SK-N-SH (cell line): Measurements from ENCODE around the gene OR2Y1. TPM values are rescaled to one million over a fixed set of nuclear protein-coding genes. Genes with fewer than 3 reads are reported as not detected.

Source experiments
- CTCF ChIA-PET: fragments of 300-600, 350-600 bp; formaldehyde crosslinking; extraction: SDS; loops from one replicate; lab custom pipeline; 2021; lab: Yijun Ruan, JAX
- POLR2A ChIA-PET: fragments of 350-600 bp; sonication (Branson Sonifier 250); formaldehyde crosslinking; extraction: SDS; loops from one replicate; lab custom pipeline; 2020; ENCODE audit warnings: antibody characterized with exemption, inconsistent platforms; lab: Yijun Ruan, JAX
- DNase-seq: peaks from one replicate; pipeline ENCODE4 v3.0.0; 2012
- H2AFZ ChIP-seq: fragments of 200-600 bp; sonication (generic); 2 replicates; pipeline ENCODE4 v1.8.1; 2016; ENCODE audit warnings: antibody characterized with exemption, mild to moderate bottlenecking, low read depth
- H3F3A ChIP-seq: fragments of 200-600 bp; sonication (generic); replicated peaks from 2 replicates; pipeline ENCODE3; 2016; ENCODE audit warnings: antibody characterized with exemption, mild to moderate bottlenecking; ENCODE audit not compliant: insufficient read depth
- H3K27ac ChIP-seq, 2 experiments: fragments of 200-500 bp in 1 of 2; fragments of 200-600 bp in 1 of 2; sonication (Bioruptor generic) in 1 of 2; sonication (generic), shearing (Covaris generic) in 1 of 2; 2 replicates each; pipeline versions ENCODE4 v1.5.1 to v1.6.1; 2014 to 2016; ENCODE audit warnings: low read depth in 2 of 2, inconsistent platforms in 1 of 2, low read length in 1 of 2, mild to moderate bottlenecking in 1 of 2, mixed read lengths in 1 of 2
- H3K27me3 ChIP-seq: fragments of 200-600 bp; sonication (generic), shearing (Covaris generic); 2 replicates; pipeline ENCODE4 v1.6.1; 2016; ENCODE audit warnings: mixed run types; ENCODE audit not compliant: insufficient read depth
- H3K36me3 ChIP-seq, 2 experiments: fragments of 200-500 bp in 1 of 2; fragments of 200-600 bp in 1 of 2; sonication (Bioruptor generic) in 1 of 2; sonication (generic) in 1 of 2; replicated peaks in 1 of 2; 2 replicates each; pipeline versions ENCODE3 to v1.5.1; 2014 to 2016; ENCODE audit warnings: low read length in 1 of 2, mild to moderate bottlenecking in 1 of 2; ENCODE audit not compliant: insufficient read depth in 2 of 2, control insufficient read depth in 1 of 2
- H3K4me1 ChIP-seq, 2 experiments: fragments of 200-500 bp in 1 of 2; fragments of 200-600 bp in 1 of 2; sonication (Bioruptor generic) in 1 of 2; sonication (generic), shearing (Covaris generic) in 1 of 2; 2 replicates each; pipeline versions ENCODE4 v1.5.1 to v1.6.1; 2014 to 2016; ENCODE audit warnings: low read depth in 1 of 2, low read length in 1 of 2, mixed run types in 1 of 2; ENCODE audit not compliant: insufficient read depth in 2 of 2, control insufficient read depth in 1 of 2
- H3K4me2 ChIP-seq: fragments of 200-600 bp; sonication (generic), shearing (Covaris generic); 2 replicates; pipeline ENCODE4 v1.6.1; 2017; ENCODE audit warnings: mixed run types
- H3K4me3 ChIP-seq, 2 experiments: fragments of 200-500 bp in 1 of 2; fragments of 200-600 bp in 1 of 2; sonication (Bioruptor generic) in 1 of 2; sonication (generic), shearing (Covaris generic) in 1 of 2; 2 replicates each; pipeline versions ENCODE4 v1.5.1 to v1.8.1; 2014 to 2016; ENCODE audit warnings: low read depth in 2 of 2, inconsistent platforms in 1 of 2, low read length in 1 of 2, mild to moderate bottlenecking in 1 of 2, mixed read lengths in 1 of 2, moderate library complexity in 1 of 2
- H3K79me2 ChIP-seq: fragments of 200-600 bp; sonication (generic); 2 replicates; pipeline ENCODE4 v1.8.1; 2017; ENCODE audit warnings: mild to moderate bottlenecking; ENCODE audit not compliant: insufficient read depth
- H3K9ac ChIP-seq: fragments of 200-600 bp; sonication (generic); 2 replicates; pipeline ENCODE4 v1.6.1; 2017; ENCODE audit warnings: mixed run types
- H3K9me2 ChIP-seq: fragments of 200-600 bp; sonication (generic); 2 replicates; pipeline ENCODE4 v1.6.1; 2017; ENCODE audit warnings: mixed run types
- H3K9me3 ChIP-seq: fragments of 200-600 bp; sonication (generic); 2 replicates; pipeline ENCODE4 v1.6.1; 2017; ENCODE audit warnings: mixed run types, mild to moderate bottlenecking, moderate library complexity
- H4K20me1 ChIP-seq: fragments of 200-600 bp; sonication (generic); 2 replicates; pipeline ENCODE4 v1.6.1; 2017; ENCODE audit warnings: mild to moderate bottlenecking, mixed run types; ENCODE audit not compliant: insufficient read depth
- EP300 ChIP-seq, 2 experiments: IDR thresholded peaks; 2 replicates each; pipeline versions ENCODE4 v1.4.0 to v1.6.1; 2012; ENCODE audit warnings: borderline replicate concordance in 1 of 2, low read depth in 1 of 2, low read length in 1 of 2
- FOXJ3 ChIP-seq: sonication (generic); formaldehyde crosslinking; IDR thresholded peaks from 2 replicates; pipeline ENCODE4 v1.5.1; 2020; ENCODE audit warnings: mild to moderate bottlenecking, missing genetic modification reagents
- JUND ChIP-seq: IDR thresholded peaks from 2 replicates; pipeline ENCODE4 v1.4.0; 2012
- RAD21 ChIP-seq: IDR thresholded peaks from 2 replicates; pipeline ENCODE4 v1.6.1; 2012; ENCODE audit warnings: mild to moderate bottlenecking, low read length
- RFX5 ChIP-seq: IDR thresholded peaks from 2 replicates; pipeline ENCODE4 v1.6.1; 2012; ENCODE audit warnings: mild to moderate bottlenecking, improper control_type of control experiment, low read length
- SIN3A ChIP-seq: IDR thresholded peaks from 2 replicates; pipeline ENCODE4 v1.6.1; 2012; ENCODE audit warnings: low read depth, mild to moderate bottlenecking, low read length, moderate library complexity, borderline replicate concordance
- WGBS: methylation state at CpG from one replicate; pipeline ENCODE4 v1.1.6; 2017; ENCODE audit warnings: low lambda C conversion rate; 5-methylcytosine and 5-hydroxymethylcytosine counted together
- polyA plus RNA-seq, 3 experiments: library from polyadenylated mRNA; depleted of rRNA; stranded (reverse); fragments of >200 nt; gene quantifications; 2 replicates each; pipeline ENCODE4 v1.2.3, GENCODE V29; 2012
- TF ChIP-seq, protein P1 (sequence below): IDR thresholded peaks from 2 replicates; pipeline ENCODE4; 2012
- TF ChIP-seq, protein P2 (sequence below): IDR thresholded peaks from 2 replicates; pipeline ENCODE4 v1.6.1; 2012; ENCODE audit warnings: mild to moderate bottlenecking, low read depth, low read length, moderate library complexity
- TF ChIP-seq, protein P3 (sequence below): fragments of 150-350 bp; IDR thresholded peaks from 2 replicates; pipeline ENCODE4 v1.6.1; 2017; ENCODE audit warnings: antibody characterized with exemption, low read length, low read depth, borderline replicate concordance
- TF ChIP-seq, protein P4 (sequence below): fragments of 200-600 bp; sonication (generic); IDR thresholded peaks from 2 replicates; pipeline ENCODE4 v1.6.1; 2017; ENCODE audit warnings: antibody characterized with exemption, mild to moderate bottlenecking, moderate library complexity

Gene OR2Y1
- polyA plus RNA-seq, 1 of the 3 experiments (the other 2 are of a cell fraction): not detected

DNA sequence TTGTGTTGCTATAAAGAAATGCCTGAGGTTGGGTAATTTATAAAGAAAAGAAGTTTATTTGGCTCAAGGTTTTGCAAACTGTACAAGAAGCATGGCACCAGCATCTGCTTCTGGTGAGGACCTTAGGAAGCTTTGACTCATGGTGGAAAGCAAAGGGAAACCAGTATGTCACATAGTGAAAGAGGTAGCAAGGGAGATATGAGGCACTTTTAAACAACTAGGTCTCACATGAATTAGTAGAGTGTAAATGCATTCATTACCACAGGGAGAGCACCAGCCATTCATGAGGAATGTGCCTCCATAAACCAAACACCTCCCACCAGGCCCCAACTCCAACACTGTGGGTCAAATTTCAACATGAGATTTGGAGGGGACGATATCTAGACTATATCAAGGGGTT lies 40.8 kb downstream of the OR2Y1 start:
- TF ChIP-seq, protein P1, sequence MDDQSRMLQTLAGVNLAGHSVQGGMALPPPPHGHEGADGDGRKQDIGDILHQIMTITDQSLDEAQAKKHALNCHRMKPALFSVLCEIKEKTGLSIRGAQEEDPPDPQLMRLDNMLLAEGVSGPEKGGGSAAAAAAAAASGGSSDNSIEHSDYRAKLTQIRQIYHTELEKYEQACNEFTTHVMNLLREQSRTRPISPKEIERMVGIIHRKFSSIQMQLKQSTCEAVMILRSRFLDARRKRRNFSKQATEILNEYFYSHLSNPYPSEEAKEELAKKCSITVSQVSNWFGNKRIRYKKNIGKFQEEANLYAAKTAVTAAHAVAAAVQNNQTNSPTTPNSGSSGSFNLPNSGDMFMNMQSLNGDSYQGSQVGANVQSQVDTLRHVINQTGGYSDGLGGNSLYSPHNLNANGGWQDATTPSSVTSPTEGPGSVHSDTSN: no peak
- TF ChIP-seq FOXJ3 (CRISPR knock-in tag): no peak
- TF ChIP-seq, protein P2, sequence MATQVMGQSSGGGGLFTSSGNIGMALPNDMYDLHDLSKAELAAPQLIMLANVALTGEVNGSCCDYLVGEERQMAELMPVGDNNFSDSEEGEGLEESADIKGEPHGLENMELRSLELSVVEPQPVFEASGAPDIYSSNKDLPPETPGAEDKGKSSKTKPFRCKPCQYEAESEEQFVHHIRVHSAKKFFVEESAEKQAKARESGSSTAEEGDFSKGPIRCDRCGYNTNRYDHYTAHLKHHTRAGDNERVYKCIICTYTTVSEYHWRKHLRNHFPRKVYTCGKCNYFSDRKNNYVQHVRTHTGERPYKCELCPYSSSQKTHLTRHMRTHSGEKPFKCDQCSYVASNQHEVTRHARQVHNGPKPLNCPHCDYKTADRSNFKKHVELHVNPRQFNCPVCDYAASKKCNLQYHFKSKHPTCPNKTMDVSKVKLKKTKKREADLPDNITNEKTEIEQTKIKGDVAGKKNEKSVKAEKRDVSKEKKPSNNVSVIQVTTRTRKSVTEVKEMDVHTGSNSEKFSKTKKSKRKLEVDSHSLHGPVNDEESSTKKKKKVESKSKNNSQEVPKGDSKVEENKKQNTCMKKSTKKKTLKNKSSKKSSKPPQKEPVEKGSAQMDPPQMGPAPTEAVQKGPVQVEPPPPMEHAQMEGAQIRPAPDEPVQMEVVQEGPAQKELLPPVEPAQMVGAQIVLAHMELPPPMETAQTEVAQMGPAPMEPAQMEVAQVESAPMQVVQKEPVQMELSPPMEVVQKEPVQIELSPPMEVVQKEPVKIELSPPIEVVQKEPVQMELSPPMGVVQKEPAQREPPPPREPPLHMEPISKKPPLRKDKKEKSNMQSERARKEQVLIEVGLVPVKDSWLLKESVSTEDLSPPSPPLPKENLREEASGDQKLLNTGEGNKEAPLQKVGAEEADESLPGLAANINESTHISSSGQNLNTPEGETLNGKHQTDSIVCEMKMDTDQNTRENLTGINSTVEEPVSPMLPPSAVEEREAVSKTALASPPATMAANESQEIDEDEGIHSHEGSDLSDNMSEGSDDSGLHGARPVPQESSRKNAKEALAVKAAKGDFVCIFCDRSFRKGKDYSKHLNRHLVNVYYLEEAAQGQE: no peak
- TF ChIP-seq, all 33 proteins: peak for 0
- Histone ChIP-seq H3K27me3 (no peaks in the 10 kb centered on the region), H3K79me2 (no peaks in the 10 kb centered on the region), H3K4me2 (no peak overlapping the region), H3K9ac (no peak overlapping the region), H3F3A (no peaks in the 10 kb centered on the region), H2AFZ (no peak overlapping the region), H3K9me2 (no peaks in the 10 kb centered on the region), H3K36me3 (no peaks in the 10 kb centered on the region), H4K20me1 (no peaks in the 10 kb centered on the region), H3K27ac (no peak overlapping the region), H3K4me3 (no peak overlapping the region), H3K9me3 (no peaks in the 10 kb centered on the region), H3K4me1 (no peaks in the 10 kb centered on the region)
- ChIA-PET CTCF (no interaction called here), POLR2A (no interaction called here)
- 15% methylated on average over 1 of the region's 1 CpG for WGBS
- DNase-seq: no peak

DNA sequence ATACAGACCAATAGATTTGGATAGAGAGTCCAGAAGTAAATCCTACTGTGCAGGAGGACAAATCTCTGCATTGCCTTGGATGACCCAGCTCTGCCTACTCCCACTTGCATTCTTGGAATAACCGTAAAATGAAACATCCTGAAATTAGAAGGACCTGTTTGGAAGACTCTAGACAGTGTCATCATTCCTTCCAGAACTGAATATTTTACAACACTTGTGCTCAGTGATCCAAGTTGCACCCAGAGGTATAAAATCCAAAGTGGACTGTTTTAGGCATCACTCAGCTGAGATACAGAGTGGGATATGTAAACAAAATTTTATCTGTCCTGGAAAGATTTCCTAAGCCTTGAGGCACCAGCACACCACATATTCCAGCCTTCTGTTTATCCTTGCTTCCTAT lies 43.7 kb downstream of the OR2Y1 start:
- CTCF ChIA-PET: no interaction called here

More for the DNA sequence above, 43.7 kb downstream of the OR2Y1 start:
- H2AFZ ChIP-seq: no peak overlapping the region
- TF ChIP-seq, protein P3, sequence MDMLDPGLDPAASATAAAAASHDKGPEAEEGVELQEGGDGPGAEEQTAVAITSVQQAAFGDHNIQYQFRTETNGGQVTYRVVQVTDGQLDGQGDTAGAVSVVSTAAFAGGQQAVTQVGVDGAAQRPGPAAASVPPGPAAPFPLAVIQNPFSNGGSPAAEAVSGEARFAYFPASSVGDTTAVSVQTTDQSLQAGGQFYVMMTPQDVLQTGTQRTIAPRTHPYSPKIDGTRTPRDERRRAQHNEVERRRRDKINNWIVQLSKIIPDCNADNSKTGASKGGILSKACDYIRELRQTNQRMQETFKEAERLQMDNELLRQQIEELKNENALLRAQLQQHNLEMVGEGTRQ: no peak
- TF ChIP-seq, protein P1: no peak
- TF ChIP-seq EP300 (IDR thresholded peaks at IDR 0.05; ENCODE audit: borderline replicate concordance in 1 of 2, low read depth in 1 of 2, low read length in 1 of 2) (no peak), FOXJ3 (CRISPR knock-in tag) (no peak), SIN3A (no peak), RFX5 (no peak), JUND (no peak), RAD21 (no peak)
- TF ChIP-seq, protein P4, sequence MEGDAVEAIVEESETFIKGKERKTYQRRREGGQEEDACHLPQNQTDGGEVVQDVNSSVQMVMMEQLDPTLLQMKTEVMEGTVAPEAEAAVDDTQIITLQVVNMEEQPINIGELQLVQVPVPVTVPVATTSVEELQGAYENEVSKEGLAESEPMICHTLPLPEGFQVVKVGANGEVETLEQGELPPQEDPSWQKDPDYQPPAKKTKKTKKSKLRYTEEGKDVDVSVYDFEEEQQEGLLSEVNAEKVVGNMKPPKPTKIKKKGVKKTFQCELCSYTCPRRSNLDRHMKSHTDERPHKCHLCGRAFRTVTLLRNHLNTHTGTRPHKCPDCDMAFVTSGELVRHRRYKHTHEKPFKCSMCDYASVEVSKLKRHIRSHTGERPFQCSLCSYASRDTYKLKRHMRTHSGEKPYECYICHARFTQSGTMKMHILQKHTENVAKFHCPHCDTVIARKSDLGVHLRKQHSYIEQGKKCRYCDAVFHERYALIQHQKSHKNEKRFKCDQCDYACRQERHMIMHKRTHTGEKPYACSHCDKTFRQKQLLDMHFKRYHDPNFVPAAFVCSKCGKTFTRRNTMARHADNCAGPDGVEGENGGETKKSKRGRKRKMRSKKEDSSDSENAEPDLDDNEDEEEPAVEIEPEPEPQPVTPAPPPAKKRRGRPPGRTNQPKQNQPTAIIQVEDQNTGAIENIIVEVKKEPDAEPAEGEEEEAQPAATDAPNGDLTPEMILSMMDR: no peak
- TF ChIP-seq, all 33 proteins: peak for 0
- DNase-seq: no peak
- no peak overlapping the region for H3K27ac ChIP-seq
- no peak overlapping the region for H3K4me3 ChIP-seq
- H4K20me1 ChIP-seq: no peaks in the 10 kb centered on the region
- H3K4me1 ChIP-seq: no peaks in the 10 kb centered on the region
- H3K9me2 ChIP-seq: no peaks in the 10 kb centered on the region
- H3K36me3 ChIP-seq: no peaks in the 10 kb centered on the region
- H3K27me3 ChIP-seq: no peaks in the 10 kb centered on the region; the same call in 1 of the 2 replicates
- H3K9me3 ChIP-seq: no peaks in the 10 kb centered on the region
- H3K4me2 ChIP-seq: no peak overlapping the region
- WGBS: 7% methylated on average over 1 of the region's 1 CpG
- no peaks in the 10 kb centered on the region for H3F3A ChIP-seq
- no peak overlapping the region for H3K9ac ChIP-seq
- no peaks in the 10 kb centered on the region for H3K79me2 ChIP-seq
- POLR2A ChIA-PET: no interaction called here
